Right hindlimb (tissue), 1 donor: Measurements from ENCODE around the gene RAB43.
"Not testable (repeated sequence)": the region's sequence is repeated elsewhere in the genome, so short reads cannot be mapped to it uniquely, and the experiment has no call there.

ENCODE experiments used
- DNase-seq: peaks from one replicate; pipeline ENCODE4 v3.0.0-alpha.2; 2018

The RAB43 gene

DNA sequence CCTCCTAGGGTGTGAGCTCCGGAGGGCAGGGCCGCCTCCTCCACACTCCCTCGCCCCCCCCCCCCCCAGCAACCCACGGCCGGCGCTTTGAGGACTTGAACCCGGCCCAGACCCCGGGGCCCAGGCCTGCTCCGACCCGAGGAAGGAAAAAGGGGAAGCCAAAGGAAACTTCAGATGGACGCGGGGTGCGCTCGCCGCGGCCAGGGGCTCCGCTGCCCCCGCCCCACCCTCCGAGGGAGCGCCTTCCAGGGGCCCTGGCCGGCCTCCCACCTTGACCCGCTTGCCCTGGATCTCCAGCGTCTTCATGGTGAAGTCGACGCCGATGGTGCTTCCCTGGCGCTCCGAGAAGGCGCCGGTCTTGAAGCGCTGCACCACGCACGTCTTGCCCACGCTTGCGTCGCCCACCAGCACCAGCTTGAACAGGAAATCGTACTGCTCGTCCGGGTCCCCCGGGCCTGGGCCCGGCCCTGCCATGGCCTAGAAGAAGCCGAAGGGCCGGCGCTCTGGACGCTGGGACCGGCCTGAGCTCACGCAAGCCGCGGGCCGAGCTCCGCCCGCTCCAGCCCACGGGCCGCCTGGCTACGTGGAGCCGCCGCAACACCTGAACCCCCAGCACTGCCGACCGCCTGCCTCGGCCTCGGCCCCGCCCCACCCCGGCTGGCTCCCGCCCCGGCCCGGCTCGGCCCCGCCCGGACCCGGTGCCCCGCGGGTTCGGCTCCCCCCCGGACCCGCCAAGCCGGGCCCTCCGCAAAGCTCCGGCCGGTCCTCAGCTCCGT is 400 bp downstream of the RAB43 start:
- DNase-seq: no peak

DNA sequence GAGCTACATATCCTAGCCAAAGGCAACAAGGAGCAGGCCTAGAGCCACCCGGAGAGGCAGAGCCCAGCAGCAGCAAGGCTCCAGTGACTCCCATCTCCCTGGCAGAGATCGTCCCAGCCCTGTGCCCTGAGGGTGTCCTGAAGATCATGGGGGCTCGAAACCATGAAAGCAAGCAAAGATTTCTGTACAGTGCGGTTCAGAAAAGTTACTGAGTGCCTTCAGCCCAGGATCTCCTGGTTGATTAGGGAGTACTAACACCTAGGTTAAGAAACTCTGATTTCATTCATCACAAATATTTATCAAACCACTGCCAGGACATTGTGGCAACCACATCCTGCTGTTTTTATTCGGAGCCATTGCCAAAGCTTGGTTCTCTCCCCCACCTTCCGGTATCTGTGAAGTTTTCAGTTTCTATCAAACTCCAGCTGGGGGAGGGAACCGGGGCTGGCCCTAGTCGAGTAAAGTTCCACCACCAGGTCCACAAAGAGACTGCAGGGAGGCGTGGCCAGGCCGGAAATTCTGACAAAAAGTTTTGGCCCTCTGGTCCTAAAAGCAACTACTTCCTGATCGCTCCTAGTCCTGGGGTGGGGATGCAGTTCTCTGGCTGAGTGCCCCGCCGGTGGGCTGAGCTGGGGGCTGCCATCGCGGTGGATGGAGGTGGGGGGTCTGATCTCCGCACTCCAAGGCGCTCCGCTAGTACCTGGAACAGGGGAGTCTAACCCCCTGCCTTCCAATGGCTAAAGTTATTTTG is 1.2 kb downstream of the RAB43 start:
- peak; percentile 90 for DNase-seq

DNA sequence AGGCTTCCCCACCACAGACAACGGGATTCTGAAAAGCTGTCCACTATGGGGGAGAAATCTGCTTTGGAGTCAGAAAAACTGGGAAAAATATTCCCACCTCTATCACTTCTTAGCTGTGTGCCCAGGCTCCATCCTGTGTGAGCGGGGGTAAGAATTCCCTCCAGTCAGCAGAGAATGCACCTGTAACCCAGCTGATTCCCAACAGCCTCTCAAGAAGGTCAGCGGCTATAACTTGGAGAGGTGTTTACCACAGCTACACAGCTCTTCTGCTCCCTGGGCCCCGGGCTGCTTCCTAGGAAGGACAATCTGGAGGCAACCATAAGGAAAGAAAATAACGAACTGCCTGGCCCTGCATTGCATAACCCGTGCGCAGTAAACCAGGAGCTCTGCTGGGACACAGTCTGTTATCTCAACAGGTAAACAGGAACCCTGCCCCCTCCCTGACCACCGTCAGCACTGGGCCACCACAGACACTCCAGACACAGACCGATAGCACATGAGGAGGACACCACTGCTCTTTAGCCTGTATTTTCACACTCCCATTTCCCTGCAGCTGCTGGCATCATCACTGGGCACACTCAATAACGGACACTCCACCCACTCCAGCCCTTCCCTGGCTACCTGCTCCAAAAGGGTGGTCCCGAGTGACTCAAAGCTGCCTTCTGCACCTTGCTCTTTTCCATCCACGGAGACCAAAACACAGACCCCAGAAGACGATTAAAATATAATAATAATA is 2.1 kb downstream of the RAB43 start:
- no peak for DNase-seq

DNA sequence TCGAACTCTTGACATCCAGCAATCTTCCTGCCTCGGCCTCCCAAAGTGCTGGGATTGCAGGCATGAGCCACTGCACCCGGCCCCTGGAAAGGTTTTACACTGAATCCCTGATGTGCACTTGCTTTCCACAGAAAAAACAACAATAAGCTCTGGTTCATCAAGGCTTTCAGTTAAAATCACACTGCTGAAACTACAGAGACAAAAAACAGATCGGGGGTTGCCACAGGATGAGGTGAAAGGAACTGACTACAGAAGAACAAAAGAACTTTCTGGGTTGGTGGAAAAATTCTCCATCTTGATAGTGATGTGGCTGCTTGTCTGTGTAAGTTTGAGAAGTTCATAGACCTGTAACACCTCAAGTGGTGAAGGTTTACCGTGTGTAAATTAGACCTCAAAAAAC is 2.9 kb downstream of the RAB43 start:
- DNase-seq: no peak

DNA sequence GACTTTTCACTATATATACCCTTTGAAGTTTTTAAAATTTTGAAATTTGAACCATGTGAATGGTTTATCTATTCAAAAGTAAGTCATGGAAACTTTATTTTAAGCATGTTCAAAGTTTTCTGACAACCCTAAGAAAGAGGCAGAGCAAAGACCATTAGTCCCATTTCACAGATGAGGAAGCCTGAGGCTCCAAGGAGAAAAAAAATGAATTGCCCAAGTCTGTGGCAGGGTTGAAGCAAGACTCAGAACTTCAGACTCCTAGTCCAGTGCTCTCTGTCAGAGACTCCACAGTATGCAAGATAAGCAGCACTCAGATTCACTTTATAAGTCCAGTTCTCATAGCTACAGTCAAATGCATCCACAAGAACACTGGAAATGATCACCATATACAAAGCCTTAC is 4.5 kb downstream of the RAB43 start:
- DNase-seq: no peak

DNA sequence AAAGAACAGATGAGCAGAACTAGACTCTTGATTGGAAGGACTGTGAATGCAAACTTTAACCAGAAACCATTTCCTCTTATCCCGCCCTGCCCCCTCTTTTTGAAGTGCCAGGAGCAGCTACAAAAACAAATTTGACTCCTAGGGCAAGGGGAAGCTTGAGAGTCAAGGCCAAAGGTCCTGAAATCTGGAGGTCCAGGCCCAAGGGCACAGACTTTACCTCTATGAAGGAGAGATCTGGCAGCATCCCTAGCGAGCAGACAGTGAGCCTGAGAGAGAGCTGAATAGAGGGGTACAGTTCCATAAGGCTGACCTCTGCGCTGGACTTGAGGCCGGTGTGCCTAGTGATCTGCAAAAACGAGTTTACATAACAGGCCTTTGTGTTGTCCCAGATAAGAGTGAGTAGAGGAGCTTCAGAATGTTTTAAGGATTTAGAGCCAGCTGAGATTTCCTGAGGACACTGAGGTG is 5.1 kb downstream of the RAB43 start:
- no peak for DNase-seq

DNA sequence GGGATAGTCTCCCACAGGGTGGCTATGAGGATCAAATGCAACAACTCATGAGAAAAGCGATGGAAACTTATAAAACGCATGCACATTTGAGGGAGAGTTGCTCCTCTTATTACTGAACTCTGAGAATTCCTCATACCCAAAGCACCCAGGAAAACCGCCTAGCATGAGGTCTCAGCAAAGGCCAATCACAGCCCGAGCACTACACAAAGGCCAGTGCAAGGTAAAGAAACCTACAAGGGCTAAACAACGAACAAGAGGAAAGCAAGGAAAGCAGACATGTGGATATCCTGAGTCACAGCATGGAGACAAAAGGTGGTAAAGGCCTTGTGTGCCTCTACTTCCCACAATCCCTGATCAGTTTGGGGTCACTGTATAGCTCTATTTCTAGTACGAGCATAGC is 7.1 kb downstream of the RAB43 start:
- no peak for DNase-seq

DNA sequence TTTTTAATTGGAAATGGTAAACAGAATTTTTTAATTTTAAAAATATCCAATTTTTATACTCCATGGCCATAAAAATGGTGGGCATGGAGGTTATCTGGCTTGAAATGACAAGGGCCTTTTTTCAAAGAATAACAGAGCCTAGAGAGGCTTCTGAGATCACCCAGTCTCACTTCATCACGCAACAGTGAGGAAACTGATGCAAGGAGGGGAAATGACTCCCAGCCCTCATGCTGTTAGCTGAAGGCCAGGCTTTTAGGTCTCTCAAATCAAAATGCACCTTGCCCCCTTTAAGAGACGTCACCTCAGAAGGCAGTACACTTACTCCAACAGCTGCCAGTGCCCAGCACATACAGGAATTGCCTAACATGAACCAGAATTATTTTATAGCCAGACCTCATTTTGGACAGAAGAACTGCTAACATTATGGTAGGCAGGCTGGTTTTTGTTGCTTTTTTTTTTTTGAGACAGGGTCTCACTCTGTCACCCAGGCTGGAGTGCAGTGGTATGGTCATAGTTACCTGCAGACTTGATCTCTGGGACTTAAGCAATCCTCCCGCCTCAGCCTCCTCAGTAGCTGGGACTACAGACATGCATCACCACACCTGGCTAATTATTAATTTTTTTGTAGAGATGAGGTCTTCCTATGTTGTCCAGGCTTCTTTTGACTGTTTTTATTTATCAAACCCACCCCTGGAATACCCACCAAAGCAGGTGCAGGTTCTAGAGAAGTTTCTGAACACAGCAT is 9.1 kb downstream of the RAB43 start:
- no peak for DNase-seq

DNA sequence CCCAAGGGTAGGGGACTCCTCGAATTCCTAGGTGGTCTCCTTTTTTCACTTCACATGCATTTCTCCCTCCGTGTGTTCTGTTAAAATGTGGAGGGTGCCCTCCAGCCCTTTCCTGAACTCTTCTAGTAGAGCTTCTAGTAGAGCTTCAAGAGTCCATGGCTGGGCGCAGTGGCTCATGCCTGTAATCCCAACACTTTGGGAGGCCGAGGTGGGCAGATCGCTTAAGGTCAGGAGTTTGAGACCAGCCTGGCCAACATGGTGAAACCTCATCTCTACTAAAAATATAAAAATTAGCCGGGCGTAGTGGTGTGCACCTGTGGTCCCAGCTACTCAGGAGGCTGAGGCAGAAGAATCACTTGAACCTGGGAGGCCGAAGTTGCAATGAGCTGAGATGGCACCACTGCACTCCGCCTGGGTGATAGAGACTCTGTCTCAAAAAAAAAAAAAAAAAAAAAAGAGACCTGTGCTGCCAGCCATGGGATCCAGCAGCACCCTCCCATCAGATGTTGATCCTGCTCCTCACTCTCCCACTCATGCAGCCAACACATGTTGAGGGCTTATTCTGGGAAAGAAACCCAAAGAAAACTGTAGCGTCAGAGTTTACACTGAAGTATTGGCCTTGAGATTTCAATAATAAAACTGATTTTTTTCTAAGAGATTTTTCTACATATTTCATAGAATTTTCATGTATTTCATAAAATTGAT is 10.4 kb downstream of the RAB43 start:
- DNase-seq: not testable (repeated sequence)

DNA sequence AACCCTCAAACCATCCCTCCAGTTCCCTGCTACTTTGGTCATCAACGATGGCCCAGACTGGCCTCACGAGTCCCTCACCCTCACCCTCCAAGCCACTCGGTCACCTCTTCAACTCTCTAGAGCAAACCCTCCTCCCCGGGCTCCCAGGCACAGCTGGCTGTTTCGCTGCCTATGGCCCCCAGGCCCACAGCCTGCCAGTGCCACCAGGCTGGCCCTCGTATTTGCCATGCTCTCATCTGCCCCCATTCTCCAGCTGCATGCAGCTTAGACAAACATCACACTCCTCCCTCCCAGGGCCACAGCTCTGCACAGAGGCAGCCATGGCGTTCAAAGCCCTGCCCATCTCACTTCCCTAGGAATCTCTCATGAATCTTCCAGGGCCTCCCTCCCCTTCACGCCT is 13.8 kb downstream of the RAB43 start:
- DNase-seq: no peak

DNA sequence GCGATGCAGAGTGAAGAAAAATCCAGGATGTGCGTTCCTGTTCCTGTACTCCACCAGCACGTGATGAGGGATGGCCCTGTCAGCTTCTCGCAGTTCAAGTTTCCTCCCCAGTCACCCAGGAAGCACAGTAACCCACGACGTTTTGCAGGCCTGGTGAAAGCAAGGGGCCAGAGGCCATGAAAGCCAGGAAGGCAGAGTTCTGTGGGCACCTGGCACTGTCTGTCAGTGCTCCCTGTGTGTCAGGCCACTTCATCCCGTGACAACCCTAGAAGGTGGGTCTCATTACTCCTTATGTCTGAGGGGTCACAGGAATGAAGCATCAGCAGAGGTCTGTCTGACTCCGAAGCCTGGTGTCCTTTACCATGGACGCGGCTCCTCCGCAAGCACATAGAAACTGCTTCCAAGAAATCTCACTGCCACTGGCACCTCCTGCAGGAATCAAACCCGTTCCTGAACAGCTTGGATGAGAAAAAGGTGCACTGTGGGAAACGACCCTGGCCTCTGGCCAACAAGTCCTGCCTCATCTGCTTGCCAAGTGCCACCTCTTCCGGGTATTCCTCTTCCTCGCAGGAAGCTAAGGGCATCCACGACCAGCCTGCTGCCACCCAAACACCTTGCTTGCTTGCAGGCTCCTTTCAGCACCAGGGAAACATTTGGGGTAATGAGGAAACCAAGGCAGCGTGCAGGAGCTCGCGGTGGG is 14.6 kb downstream of the RAB43 start:
- no peak for DNase-seq

DNA sequence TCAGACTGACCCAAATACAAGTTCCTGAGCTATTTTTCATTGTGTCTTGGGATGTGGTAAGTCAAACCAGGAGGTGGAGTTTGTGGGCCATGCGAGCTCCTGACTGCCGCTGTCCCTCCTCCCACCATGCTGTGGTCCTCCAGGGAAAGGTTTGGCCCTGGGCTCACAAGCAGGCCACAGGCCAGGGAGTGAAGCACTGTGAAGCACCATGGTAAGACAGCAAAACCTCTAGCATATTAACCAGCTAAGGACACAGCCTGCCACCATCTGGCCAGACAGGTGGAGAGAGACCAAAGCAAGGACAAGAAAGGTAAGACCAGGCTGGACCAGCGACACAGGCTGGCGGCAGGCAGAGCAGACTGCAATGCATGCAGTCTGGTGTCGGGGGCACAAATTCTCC is 15.3 kb downstream of the RAB43 start:
- DNase-seq: no peak

DNA sequence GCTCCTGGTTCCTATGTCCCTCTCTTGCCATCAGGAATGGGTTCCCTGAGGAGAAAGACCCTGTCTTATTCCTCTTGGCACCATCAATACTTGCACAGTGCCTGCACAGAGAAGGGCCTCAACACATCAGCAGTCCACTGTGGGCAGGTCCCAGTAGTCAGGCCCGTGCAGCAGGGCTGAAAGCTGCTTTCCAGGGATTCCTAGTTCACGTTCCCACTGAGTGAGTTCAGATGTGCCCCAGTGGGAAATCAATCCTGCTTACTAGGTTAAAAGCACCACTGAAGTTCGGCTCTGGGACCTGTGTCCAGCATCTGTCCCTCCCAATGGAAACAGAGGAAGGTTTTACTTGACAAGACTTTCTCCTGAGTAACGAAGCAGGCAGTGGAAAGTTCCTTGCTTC is 15.7 kb downstream of the RAB43 start:
- DNase-seq: no peak

DNA sequence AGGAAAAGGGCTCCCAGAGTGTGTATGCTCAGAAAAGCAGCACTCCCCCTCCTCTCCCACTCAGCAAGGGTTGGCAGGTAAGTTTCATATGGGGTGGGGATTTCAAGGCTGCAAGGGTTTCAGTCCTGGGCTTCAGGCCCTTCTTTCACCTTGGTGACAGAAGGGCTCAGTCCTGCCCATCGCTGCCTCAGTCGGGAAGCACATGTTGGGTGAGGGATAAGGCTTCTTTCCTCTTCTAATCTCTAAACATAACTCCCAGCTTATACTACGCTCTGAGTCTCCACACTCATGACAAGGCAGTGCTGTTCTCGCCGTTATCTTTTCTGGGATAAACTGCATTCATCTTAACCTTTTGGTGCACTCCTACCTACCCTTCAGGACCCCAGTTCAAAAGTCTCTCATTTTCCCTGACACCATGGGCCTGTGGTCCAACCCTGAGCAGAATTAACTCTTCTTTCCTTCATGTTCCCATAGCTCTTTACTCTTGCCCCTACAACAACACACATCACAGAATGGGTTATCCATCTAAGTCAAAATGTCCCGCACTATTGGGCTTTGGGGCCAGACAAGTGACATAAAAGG is 17.0 kb downstream of the RAB43 start:
- no peak for DNase-seq

DNA sequence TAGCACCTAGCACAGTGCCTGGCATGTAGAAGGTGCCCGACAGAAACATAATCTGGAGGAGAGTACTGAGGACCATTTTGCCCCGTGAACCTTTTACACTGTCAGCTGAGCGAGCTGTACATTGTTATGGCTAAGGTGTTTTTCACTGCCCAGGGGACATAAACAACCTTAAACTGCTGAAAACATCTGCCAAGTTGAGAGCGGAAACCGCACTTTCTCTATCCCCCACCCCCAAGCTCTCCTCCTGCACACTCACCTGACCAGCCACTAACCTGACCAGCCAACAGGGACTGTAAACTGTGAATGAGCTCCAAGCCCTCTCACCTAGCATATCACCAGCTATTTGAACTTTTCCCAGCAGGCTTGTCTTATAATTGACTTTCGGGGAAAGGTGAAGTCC is 17.6 kb downstream of the RAB43 start:
- DNase-seq: no peak

DNA sequence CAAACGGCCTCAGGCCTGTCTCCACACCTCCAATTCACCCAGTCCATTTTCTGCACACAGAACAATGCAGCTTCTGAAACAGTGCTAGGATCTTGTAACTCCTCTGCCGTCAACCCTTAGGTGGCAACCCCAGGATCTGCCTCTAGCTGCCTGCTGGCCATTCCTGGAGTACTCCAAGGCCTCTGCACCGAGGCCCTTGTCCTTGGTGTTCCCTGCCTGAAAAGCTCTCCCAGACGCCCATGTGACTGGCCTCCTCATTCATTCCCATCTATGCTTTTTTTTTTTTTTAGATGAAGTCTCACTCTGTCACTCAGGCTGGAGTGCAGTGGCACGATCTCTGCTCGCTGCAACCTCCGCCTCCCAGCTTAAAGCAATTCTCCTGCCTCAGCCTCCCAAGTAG is 18.3 kb downstream of the RAB43 start:
- no peak for DNase-seq

DNA sequence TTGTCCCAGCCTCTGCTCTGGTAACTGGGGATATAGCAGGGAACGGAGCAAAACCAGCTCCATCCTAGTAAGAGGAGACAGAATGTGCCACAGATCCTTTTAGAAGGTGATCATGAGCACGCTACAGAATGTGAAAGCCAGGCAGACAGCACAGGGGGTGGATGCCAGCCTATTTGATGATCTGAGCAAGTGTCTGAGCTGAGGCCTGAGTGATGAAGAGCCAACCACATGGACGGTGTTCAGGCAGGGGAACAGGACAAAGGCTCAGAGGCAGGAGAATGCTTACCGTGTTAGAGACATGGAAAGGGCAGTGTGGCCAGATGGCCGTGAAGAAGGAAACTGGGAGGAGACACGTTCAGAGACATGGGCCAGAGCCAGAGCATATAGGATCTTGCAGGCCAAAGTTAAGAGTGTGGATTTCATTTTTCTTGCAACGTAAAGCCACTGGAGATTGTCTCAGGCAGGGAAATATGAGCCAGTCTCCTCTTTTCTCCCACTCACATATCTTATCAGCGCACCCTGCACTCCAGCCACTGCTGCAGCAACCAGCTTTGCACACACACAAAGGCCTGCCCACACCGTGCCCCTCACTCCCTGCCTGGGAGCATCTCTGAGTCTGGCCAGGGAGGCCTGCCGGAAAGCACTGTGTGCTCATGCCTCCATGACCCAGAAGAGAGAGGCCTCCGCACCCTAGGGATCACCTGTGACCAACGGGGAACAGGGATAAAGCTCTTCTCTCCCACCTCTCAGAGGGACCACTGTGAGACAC is 20.1 kb downstream of the RAB43 start:
- DNase-seq: no peak

DNA sequence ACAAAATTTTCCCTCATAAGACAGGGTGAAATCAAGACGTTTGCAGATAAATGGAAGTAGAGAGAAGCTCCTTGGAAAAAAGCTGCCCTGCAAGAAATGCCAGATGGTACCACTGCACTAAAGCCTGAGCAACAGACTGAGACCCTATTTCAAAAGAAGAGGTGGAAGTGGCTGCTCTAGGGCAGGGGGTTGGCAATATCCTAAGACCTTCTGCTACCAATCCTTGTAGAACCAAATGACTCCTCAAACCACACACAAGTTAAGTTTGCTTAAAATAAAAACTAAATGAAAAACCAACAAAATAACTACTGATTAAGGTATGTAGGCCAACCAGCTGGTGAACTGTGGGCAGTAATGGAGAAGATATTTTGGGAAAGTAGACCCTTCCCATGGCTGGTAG is 21.3 kb downstream of the RAB43 start:
- no peak for DNase-seq

DNA sequence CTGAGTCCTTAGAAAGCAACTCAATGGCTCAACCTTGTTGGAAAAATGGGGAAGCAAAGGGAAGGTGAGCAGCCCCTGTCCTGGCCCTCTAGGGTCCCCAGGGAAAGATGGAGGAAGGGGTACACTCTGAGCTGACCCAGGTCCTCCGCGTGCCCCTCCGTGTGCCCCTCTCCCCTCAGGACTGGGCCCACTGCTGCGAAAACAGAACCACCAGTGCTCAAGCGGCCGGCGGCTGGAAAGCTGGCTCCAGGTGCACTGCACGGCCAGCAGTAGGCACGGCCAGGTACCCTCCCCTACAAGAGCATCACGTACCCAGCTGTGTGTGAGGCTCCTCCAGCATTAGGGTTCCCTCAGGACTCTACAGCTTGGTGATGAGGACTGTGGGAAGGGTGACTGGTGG is 26.3 kb downstream of the RAB43 start:
- no peak for DNase-seq

DNA sequence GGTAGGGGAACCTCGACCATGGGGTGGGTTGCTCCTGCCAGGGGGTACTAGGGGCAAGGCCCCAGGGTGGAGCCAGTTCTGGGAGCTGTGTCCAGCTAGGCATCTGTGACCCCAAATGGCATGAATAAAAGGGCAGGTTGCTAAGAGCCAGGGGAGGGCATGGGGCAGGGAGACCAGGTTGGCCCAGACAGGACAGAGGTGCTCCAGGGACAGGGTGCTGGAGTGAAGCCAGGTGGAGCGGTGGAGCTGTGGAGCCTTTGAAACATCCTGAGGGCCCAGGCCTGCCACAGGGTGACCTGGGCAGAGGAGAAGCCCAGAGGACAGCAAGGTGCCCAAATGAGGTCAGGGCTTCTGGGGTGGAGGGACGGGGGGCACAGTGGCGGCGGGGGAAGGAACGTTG is 33.3 kb downstream of the RAB43 start:
- DNase-seq: not testable (repeated sequence)

DNA sequence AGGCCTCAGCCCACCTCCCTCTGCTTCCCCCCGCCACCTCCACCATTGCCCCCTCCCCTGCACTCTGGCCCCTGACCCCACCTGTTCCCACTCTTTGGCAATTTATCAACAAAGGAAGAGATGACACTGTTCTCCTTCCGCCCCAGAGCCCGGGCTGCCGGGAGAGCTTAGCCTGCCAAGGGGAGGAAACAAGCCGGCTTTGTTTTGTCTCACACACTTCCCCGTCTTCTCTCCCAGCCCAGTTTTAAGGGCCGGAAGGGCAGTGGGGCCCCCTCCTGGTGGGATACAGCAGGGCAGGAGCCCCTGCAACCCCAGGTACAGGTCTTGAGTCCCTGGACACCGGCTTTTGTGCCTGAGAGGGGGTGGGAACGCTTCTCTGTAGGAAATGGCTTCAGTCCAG is 33.7 kb downstream of the RAB43 start:
- peak; percentile 65 for DNase-seq
